ENCODE data around the gene TGM2.

The TGM2 gene

GRCh38 chr20:38134427-38135270 is 30.4 kb downstream of the TGM2 start:
- no peak overlapping the region for H3K4me3 ChIP-seq (ENCODE audit: low read length)

GRCh38 chr20:38133680-38134426 is 31.2 kb downstream of the TGM2 start:
- no peak overlapping the region for H3K4me3 ChIP-seq (ENCODE audit: low read length)
- no peak for TF ChIP-seq ZNF274 (IDR thresholded peaks at IDR 0.05; ENCODE audit: low read depth, low read length)

More at GRCh38 chr20:38134427-38135270, 30.4 kb downstream of the TGM2 start:
- no peak for TF ChIP-seq ZNF274 (IDR thresholded peaks at IDR 0.05; ENCODE audit: low read depth, low read length)

- H3K4me3 ChIP-seq (ENCODE audit: low read length) = no peak overlapping the region
- no peak for TF ChIP-seq ZNF274 (IDR thresholded peaks at IDR 0.05; ENCODE audit: low read depth, low read length)
Observed at GRCh38 chr20:38132910-38133501, 32.1 kb downstream of the TGM2 start.

- no peak overlapping the region for H3K4me3 ChIP-seq (ENCODE audit: low read length)
- no peak for TF ChIP-seq ZNF274 (IDR thresholded peaks at IDR 0.05; ENCODE audit: low read depth, low read length)
Observed at GRCh38 chr20:38132156-38132909, 32.7 kb downstream of the TGM2 start.

GRCh38 chr20:38131588-38132121 is 33.4 kb downstream of the TGM2 start:
- TF ChIP-seq ZNF274 (IDR thresholded peaks at IDR 0.05; ENCODE audit: low read depth, low read length) = no peak
- no peak overlapping the region for H3K4me3 ChIP-seq (ENCODE audit: low read length)

- no peak for TF ChIP-seq ZNF274 (IDR thresholded peaks at IDR 0.05; ENCODE audit: low read depth, low read length)
- no peak overlapping the region for H3K4me3 ChIP-seq (ENCODE audit: low read length)
Observed at GRCh38 chr20:38130687-38131587, 34.1 kb downstream of the TGM2 start.

- no peak overlapping the region for H3K4me3 ChIP-seq (ENCODE audit: low read length)
- no peak for TF ChIP-seq ZNF274 (IDR thresholded peaks at IDR 0.05; ENCODE audit: low read depth, low read length)
Observed at GRCh38 chr20:38129893-38130609, 35.0 kb downstream of the TGM2 start.

- no peak for TF ChIP-seq ZNF274 (IDR thresholded peaks at IDR 0.05; ENCODE audit: low read depth, low read length)
- H3K4me3 ChIP-seq (ENCODE audit: low read length) = no peak overlapping the region
Observed at GRCh38 chr20:38129248-38129865, 35.7 kb downstream of the TGM2 start.

- TF ChIP-seq ZNF274 (IDR thresholded peaks at IDR 0.05; ENCODE audit: low read depth, low read length) = no peak
- no peak overlapping the region for H3K4me3 ChIP-seq (ENCODE audit: low read length)
Observed at GRCh38 chr20:38128691-38129090, 36.4 kb downstream of the TGM2 start.

GRCh38 chr20:38127920-38128528 is 37.0 kb downstream of the TGM2 start:
- H3K4me3 ChIP-seq (ENCODE audit: low read length) = no peak overlapping the region
- no peak for TF ChIP-seq ZNF274 (IDR thresholded peaks at IDR 0.05; ENCODE audit: low read depth, low read length)

- no peak for TF ChIP-seq ZNF274 (IDR thresholded peaks at IDR 0.05; ENCODE audit: low read depth, low read length)
- no peak overlapping the region for H3K4me3 ChIP-seq (ENCODE audit: low read length)
Observed at GRCh38 chr20:38126932-38127621, 38.0 kb downstream of the TGM2 start.
